Transverse colon (tissue), 4 donors: ENCODE data around the gene ARHGEF1.

Experiments used
- CTCF ChIP-seq, 5 experiments: fragments of 200-600 bp in 3 of 5; fragments of 450-650 bp in 2 of 5; sonication (generic) in 3 of 5; IDR thresholded peaks; 1 replicate in 2 of 5; 2 replicates in 3 of 5; pipeline ENCODE4 v1.5.1; 2016 to 2017; ENCODE audit warnings: antibody characterized with exemption in 5 of 5, inconsistent platforms in 3 of 5, mild to moderate bottlenecking in 2 of 5, moderate library complexity in 1 of 5
- EP300 ChIP-seq: sonication (generic); formaldehyde crosslinking; IDR thresholded peaks from one replicate; pipeline ENCODE4 v1.6.1; 2017; ENCODE audit warnings: antibody characterized with exemption, low read depth
- POLR2A ChIP-seq: fragments of 450-650 bp; IDR thresholded peaks from one replicate; pipeline ENCODE4 v1.6.1; 2016; ENCODE audit warnings: antibody characterized with exemption, mild to moderate bottlenecking, moderate library complexity
- POLR2AphosphoS5 ChIP-seq, 3 donors: sonication (generic); formaldehyde crosslinking; IDR thresholded peaks; one replicate each; pipeline ENCODE4 v1.6.1; 2016; ENCODE audit warnings: antibody characterized with exemption in 3 of 3

- TF ChIP-seq POLR2AphosphoS5 (IDR thresholded peaks at IDR 0.05) (no peak), CTCF (IDR thresholded peaks at IDR 0.05) (no peak), POLR2A (no peak), EP300 (no peak)
Measured at GRCh38 chr19:41922585-41922984, 39.6 kb downstream of the ARHGEF1 start.
